ENCODE measurements around the gene GSC2. TPM values are rescaled to one million over a fixed set of nuclear protein-coding genes. Genes with fewer than 3 reads are reported as not detected.
"Not testable (repeated sequence)": the region's sequence is repeated elsewhere in the genome, so short reads cannot be mapped to it uniquely, and the experiment has no call there.

GSC2 gene
- total RNA-seq, 3 donors from 2014 or later = not detected

DNA sequence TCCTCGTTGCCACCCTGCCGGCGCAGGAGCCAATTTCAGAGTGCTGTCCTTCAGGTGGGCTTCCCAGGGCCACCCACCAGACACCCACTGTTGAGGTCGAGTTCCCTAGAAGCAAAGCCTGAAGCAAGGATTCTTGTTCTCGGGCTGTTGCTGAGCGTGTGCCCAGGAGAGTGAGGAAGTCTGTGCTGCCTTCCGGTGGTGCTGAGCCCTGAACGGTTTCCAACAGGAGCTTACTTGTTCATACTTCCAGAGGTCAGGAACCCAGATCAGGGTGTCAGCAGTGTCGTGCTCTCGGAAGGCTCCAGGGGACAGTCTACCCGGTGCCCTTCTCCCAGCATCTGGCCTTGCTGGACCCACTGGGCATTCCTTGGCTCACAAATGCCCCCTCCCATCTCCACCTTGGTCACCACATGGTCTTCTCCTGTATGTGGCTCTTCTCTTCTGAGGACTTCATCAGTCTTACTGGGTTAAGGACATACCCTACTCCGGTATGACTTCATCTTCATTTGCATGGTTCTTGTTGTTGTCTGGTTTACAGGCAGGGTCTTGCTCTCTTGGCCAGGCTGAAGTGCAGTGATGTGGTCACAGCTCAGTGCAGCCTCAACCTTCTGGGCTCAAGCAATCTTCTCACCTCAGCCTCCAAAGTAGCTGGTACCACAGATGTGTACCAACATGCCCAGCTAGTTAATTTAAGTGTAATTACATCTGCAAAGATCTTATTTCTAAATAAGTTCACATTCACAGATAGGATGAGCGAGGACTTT is 17.2 kb upstream of the GSC2 start:
- TF ChIP-seq, protein P1, sequence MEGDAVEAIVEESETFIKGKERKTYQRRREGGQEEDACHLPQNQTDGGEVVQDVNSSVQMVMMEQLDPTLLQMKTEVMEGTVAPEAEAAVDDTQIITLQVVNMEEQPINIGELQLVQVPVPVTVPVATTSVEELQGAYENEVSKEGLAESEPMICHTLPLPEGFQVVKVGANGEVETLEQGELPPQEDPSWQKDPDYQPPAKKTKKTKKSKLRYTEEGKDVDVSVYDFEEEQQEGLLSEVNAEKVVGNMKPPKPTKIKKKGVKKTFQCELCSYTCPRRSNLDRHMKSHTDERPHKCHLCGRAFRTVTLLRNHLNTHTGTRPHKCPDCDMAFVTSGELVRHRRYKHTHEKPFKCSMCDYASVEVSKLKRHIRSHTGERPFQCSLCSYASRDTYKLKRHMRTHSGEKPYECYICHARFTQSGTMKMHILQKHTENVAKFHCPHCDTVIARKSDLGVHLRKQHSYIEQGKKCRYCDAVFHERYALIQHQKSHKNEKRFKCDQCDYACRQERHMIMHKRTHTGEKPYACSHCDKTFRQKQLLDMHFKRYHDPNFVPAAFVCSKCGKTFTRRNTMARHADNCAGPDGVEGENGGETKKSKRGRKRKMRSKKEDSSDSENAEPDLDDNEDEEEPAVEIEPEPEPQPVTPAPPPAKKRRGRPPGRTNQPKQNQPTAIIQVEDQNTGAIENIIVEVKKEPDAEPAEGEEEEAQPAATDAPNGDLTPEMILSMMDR (IDR thresholded peaks at IDR 0.05) = no peak
- TF ChIP-seq POLR2AphosphoS5 (IDR thresholded peaks at IDR 0.05) (no peak), POLR2A (IDR thresholded peaks at IDR 0.05) (no peak)
- Histone ChIP-seq H3K4me1 (no peaks in the 10 kb centered on the region), H3K27ac (no peak overlapping the region), H3K27me3 (peaks cover 5 to 38% of the 10 kb centered on the region in 2 donors), H3K4me3 (no peak overlapping the region), H3K36me3 (no peaks in the 10 kb centered on the region), H3K9me3 (peaks cover 0 to 4% of the 10 kb centered on the region in 2 donors)
- no peak for DNase-seq (ENCODE audit: low spot score in 2 of 2)
- intact Hi-C loops (cut with DNase I; ENCODE audit: low total_unique reads) = no loop called here

DNA sequence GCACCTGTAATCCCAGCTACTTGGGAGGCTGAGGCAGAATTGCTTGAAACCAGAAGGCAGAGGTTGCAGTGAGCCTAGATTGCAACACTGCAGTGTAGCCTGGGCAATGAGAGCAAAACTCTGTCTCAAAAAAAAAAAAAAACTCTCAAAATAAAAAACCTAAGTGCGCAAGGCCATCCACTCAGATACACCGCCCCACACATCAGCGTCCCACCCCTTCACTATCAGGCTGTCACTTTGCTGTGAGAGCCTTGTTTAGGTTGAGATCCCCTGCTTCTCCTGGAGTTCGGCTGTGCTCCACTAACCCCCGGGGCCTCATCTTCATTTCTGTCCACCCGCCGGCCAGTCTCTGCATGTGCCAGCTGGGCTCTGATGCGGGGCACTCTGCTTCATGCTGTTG is 16.3 kb upstream of the GSC2 start:
- Histone ChIP-seq H3K4me1 (no peaks in the 10 kb centered on the region), H3K27me3 (peaks cover 5 to 38% of the 10 kb centered on the region in 2 donors), H3K9me3 (peaks cover 0 to 4% of the 10 kb centered on the region in 2 donors), H3K4me3 (no peak overlapping the region), H3K27ac (no peak overlapping the region), H3K36me3 (no peaks in the 10 kb centered on the region)
- TF ChIP-seq POLR2A (IDR thresholded peaks at IDR 0.05) (no peak), POLR2AphosphoS5 (IDR thresholded peaks at IDR 0.05) (no peak)
- TF ChIP-seq, protein P1 (IDR thresholded peaks at IDR 0.05) = no peak
- DNase-seq (ENCODE audit: low spot score in 2 of 2) = no peak
- intact Hi-C loops (cut with DNase I; ENCODE audit: low total_unique reads) = no loop called here

DNA sequence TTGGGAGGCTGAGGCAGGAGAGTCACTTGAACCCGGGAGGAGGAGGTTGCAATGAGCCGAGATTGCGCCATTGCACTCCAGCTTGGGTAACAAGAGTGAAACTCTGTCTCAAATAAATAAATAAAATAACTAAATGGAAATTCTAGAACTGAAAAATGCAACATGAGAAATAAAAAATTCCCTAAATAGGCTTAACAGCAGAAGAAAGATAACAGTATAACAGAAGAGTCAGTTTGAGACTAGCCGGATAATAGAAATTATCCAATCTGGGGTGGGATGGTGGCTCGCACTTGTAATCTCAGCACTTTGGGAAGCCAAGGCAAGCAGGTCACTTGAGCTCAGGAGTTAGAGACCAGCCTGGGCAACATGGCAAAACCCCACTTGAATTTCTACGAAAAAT is 14.3 kb upstream of the GSC2 start:
- intact Hi-C loops (cut with DNase I; ENCODE audit: low total_unique reads) = no loop called here
- Histone ChIP-seq H3K4me3 (no peak overlapping the region), H3K27ac (no peak overlapping the region), H3K36me3 (no peaks in the 10 kb centered on the region), H3K27me3 (peaks cover 4 to 39% of the 10 kb centered on the region in 2 donors), H3K4me1 (no peaks in the 10 kb centered on the region), H3K9me3 (peaks cover 0 to 4% of the 10 kb centered on the region in 2 donors)
- TF ChIP-seq, protein P1 (IDR thresholded peaks at IDR 0.05) = no peak
- TF ChIP-seq POLR2A (IDR thresholded peaks at IDR 0.05) = no peak
- no peak for TF ChIP-seq POLR2AphosphoS5 (IDR thresholded peaks at IDR 0.05)
- DNase-seq (ENCODE audit: low spot score in 2 of 2) = no peak

DNA sequence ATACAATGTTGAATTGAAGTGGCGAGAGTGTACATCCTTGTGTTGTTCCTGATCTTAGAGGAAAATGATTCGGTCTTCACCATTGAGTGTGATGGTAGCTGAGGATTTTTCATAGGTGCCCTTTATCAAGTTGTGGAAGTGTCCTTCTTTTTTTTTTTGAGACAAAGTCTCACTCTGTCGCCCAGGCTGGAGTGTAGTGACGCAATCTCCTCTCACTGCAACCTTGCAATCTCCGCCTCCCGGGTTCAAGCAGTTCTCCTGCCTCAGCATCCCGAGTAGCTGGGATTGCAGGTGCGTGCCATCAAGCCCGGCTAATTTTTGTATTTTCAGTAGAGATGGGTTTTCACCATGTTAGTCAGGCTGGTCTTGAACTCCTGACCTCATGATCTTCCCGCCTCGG is 8.6 kb upstream of the GSC2 start:
- H3K36me3 ChIP-seq; intact Hi-C loops (cut with DNase I; ENCODE audit: low total_unique reads); H3K4me1 ChIP-seq; H3K27ac ChIP-seq; H3K9me3 ChIP-seq; DNase-seq (ENCODE audit: low spot score in 2 of 2); H3K4me3 ChIP-seq: not testable (repeated sequence)
- H3K27me3 ChIP-seq = peaks cover 0 to 15% of the 10 kb centered on the region in 2 donors

DNA sequence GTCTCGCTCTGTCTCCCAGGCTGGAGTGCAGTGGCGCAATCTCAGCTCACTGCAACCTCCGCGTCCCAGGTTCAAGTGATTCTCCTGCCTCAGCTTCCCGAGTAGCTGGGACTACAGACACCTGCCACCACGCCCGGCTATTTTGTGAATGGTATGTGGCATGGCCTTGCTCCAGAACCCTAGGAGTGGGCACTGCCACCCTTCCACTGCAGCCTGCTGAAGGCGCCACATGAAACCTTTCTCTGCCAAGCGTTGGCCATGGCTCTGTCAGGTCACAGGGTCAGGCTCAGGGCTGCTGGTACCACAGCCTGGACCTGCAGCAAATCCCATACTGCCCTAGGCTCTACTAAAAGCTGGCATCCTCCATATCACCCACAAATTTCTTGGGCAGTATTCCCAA is 6.0 kb upstream of the GSC2 start:
- H3K9me3 ChIP-seq; DNase-seq (ENCODE audit: low spot score in 2 of 2); H3K4me1 ChIP-seq; H3K27ac ChIP-seq; H3K4me3 ChIP-seq; intact Hi-C loops (cut with DNase I; ENCODE audit: low total_unique reads); H3K36me3 ChIP-seq: not testable (repeated sequence)
- H3K27me3 ChIP-seq = peaks cover 1 to 38% of the 10 kb centered on the region in 2 donors

DNA sequence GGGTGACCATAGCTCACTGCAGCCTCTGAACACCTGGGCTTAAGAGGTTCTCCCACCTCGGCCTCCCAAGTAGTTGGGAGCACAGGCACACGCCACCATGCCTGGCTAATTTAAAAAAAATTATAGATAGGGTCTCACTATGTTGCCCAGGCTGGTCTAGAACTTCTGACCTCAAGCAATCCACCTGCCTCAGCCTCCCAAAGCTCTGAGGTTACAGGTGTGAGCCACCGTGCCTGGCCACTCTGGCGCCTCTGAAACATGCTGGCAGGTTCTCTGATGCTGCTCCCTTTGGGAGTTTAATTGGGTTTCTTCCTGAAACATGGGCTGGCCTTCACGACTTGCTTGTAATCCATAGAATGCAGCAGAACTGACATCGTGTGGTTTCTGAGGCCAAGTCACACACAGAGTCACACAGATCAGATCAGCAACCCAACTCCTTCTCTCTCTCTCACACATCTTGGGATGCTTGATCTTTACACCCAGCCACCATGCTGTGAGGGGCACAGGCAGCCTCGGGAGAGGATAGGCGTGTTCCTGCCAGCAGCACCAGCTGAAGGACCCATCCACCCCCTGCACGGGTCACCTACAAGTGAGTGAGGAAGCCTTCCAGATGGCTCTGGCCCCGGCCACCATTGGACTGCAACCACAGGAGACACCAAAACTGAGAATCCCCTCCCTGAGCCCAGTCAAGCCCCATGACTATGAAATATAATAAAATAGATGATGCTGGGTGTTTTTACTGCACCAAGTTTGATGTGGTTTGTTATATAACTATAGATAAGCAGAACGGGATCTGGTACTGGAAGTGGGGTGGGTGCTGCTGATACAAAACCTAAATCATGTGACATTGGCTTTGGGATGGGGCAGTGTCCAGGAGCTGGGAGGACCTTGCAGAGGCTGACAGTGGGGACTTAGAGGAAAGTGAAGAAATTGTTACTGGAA is 3.1 kb upstream of the GSC2 start:
- no peak for DNase-seq (ENCODE audit: low spot score in 2 of 2)
- H3K27me3 ChIP-seq = peaks cover 7 to 57% of the 10 kb centered on the region in 2 donors
- TF ChIP-seq, protein P1 (IDR thresholded peaks at IDR 0.05) = no peak
- TF ChIP-seq POLR2AphosphoS5 (IDR thresholded peaks at IDR 0.05) (no peak), POLR2A (IDR thresholded peaks at IDR 0.05) (no peak)
- no peaks in the 10 kb centered on the region for H3K36me3 ChIP-seq
- no peaks in the 10 kb centered on the region for H3K9me3 ChIP-seq
- peaks cover 0 to 4% of the 10 kb centered on the region in 2 donors for H3K4me1 ChIP-seq
- no peak overlapping the region for H3K27ac ChIP-seq
- intact Hi-C loops (cut with DNase I; ENCODE audit: low total_unique reads) = no loop called here
- no peak overlapping the region for H3K4me3 ChIP-seq
